D721Med (cell line): ENCODE results near the gene COLGALT1.
"Not testable (repeated sequence)": the region's sequence is repeated elsewhere in the genome, so short reads cannot be mapped to it uniquely, and the experiment has no call there.

Experiments used
- DNase-seq: peaks from one replicate; pipeline ENCODE4 v3.0.0; 2011; ENCODE audit warnings: low spot score; ENCODE audit not compliant: insufficient read length
- FAIRE-seq: peaks from 2 replicates; lab custom pipeline; 2011; peaks lifted over from hg19 to GRCh38; lab: Jason Lieb, UNC
- TF ChIP-seq, protein P1 (sequence below): IDR thresholded peaks from 2 replicates; pipeline ENCODE4 v1.5.1; 2012; ENCODE audit warnings: mild to moderate bottlenecking, control low read depth; ENCODE audit not compliant: insufficient read depth; ENCODE audit errors: missing control alignments

Gene COLGALT1

DNA sequence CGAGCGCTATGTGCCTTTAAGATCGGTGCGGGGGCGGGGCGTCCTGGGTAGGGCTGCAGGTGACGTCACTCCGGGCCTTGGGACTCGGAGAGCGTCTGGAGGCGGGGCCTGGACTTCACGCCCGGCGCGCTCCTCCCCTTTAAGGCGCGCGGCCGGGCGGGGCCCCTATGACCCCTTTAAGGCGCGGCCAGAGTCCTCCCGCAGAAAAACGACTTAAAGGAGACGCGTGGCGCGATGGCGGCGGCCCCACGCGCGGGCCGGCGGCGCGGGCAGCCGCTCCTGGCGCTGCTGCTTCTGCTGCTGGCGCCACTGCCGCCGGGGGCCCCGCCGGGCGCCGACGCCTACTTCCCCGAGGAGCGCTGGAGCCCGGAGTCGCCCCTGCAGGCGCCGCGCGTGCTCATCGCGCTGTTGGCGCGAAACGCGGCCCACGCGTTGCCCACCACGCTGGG, at the start of gene COLGALT1:
COLGALT1 (plus strand) TSS at position 170 of the 449 bp plus-strand sequence; CDS start at position 235, 65 bp downstream.
- DNase-seq (peak; percentile 84), FAIRE-seq (no peak)
- TF ChIP-seq, protein P1, sequence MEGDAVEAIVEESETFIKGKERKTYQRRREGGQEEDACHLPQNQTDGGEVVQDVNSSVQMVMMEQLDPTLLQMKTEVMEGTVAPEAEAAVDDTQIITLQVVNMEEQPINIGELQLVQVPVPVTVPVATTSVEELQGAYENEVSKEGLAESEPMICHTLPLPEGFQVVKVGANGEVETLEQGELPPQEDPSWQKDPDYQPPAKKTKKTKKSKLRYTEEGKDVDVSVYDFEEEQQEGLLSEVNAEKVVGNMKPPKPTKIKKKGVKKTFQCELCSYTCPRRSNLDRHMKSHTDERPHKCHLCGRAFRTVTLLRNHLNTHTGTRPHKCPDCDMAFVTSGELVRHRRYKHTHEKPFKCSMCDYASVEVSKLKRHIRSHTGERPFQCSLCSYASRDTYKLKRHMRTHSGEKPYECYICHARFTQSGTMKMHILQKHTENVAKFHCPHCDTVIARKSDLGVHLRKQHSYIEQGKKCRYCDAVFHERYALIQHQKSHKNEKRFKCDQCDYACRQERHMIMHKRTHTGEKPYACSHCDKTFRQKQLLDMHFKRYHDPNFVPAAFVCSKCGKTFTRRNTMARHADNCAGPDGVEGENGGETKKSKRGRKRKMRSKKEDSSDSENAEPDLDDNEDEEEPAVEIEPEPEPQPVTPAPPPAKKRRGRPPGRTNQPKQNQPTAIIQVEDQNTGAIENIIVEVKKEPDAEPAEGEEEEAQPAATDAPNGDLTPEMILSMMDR: no peak

DNA sequence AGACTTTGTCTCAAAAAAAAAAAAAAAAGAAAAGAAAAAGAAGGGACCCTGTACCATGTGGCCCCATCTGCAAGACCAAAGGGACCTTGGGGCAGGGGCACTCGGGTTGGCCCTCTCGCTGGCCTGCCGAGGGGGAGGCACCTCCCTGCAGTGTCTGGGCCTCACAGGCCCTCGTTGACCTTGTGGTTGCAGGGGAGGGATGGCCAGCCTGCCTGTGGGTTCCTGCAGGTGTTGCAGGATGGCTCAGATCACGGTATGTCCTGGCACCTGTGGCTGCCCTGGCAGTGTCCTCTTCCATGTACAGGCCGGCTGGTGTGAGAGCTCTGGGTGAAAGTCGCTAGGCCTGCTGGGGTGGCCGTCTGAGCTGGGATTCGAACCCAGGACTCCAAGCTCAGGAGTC, 48.7 kb upstream of the COLGALT1 start:
- FAIRE-seq: no peak
- DNase-seq: no peak
- TF ChIP-seq, protein P1: no peak

DNA sequence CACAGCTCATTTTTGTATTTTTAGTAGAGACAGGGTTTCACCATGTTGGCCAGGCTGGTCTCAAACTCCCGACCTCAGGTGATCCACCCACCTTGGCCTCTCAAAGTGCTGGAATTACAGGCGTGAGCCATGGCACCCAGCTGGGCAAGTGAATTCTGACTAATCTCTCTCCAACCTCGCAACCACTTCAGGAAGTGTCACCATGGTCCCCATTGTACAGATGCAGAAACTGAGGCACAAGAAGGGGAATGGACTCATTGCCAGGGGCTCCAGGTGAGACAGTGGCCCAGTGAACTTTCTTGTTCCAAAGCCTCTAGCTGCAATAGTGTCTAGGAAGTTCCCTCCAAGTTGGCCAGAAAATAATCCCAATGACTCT, 46.9 kb upstream of the COLGALT1 start:
- not testable (repeated sequence) for FAIRE-seq, DNase-seq

DNA sequence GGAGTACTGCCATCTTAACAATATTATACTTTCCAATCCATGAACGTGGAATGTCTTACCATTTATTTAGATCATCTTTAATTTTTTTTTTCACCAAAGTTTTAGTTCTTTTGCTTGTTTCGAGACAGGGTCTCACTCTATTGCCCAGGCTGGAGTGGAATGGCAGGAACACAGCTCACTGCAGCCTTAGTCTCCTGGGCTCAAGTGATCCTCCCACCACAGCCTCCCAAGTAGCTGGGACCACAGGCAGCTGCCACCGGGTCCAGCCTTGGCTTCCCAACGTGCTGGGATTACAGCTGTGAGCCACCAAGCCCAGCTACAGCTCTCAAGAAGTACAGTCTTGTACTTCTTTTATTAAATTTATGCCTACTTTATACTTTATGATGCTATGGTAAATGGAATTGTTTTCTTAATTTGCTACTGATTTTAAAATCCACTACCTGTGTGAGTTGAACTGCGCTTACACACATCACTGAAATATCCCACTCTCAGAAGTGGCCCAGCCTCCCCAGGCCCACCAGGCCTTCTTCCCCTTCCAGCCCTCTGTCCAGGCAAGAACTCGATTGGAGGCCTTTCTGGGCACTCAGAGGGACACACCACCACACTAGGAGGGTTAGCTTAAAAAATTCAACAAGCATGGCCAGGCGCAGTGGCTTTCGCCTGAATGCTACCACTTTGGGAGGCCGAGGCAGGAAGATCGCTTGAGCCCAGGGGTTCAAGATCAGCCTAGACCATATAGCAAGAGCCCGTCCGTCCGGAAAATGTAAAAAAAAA, 45.0 kb upstream of the COLGALT1 start:
- DNase-seq: no peak
- TF ChIP-seq, protein P1: no peak
- no peak for FAIRE-seq

GRCh38 chr19:17511724-17512573, 43.5 kb upstream of the COLGALT1 start:
- DNase-seq (peak; percentile 87), FAIRE-seq (no peak)
- TF ChIP-seq, protein P1: peak; percentile 25

DNA sequence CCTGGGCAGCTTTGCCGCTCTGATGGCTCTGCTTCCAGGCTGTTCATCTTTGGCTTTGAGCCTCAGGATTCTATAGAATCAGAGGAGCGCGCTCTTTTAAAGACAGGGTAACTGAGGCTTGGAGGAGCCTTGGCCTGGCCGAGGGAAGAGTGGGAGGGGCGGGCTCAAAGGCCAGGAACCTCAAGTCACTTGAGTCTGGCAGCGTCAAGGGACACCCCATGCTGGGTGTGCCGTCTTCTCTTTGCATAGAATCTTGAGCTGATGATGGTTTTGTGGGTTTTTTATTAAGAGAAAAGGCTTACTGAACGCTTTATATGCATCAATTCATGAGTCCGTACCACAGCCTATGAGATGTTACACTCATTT, 42.9 kb upstream of the COLGALT1 start:
- FAIRE-seq: no peak
- TF ChIP-seq, protein P1: no peak
- DNase-seq: no peak

GRCh38 chr19:17515408-17516149, 39.9 kb upstream of the COLGALT1 start:
- TF ChIP-seq, protein P1: no peak
- DNase-seq (no peak), FAIRE-seq (no peak)
